DLD1 (cell line): ENCODE results near the gene SPTBN4.
"Not testable (repeated sequence)": the region's sequence is repeated elsewhere in the genome, so short reads cannot be mapped to it uniquely, and the experiment has no call there.

ENCODE experiments used
- in situ Hi-C: cut with HindIII; loops from 2 replicates; pipeline ENCODE4 v1.10.0; 2017; ENCODE audit warnings: low sequenced_read_pairs

The SPTBN4 gene

GRCh38 chr19:40466985-40467734 lies at the start of gene SPTBN4:
Gene SPTBN4, plus strand, starts transcription at chr19:40467001. Its CDS starts 5,621 bp downstream, at chr19:40472622.
- in situ Hi-C loops: no loop called here

GRCh38 chr19:40417643-40417981 lies 49.2 kb upstream of the SPTBN4 start:
- in situ Hi-C loops: no loop called here

GRCh38 chr19:40418040-40418439 lies 48.8 kb upstream of the SPTBN4 start:
- in situ Hi-C loops: no loop called here

- in situ Hi-C loops: no loop called here
These were observed 47.7 kb upstream of the SPTBN4 start for GRCh38 chr19:40419066-40419612.

GRCh38 chr19:40419780-40420179 lies 47.0 kb upstream of the SPTBN4 start:
- in situ Hi-C loops: no loop called here

- in situ Hi-C loops: no loop called here
These were observed 46.4 kb upstream of the SPTBN4 start for GRCh38 chr19:40420451-40420765.

GRCh38 chr19:40420766-40421765 lies 45.7 kb upstream of the SPTBN4 start:
- in situ Hi-C loops: no loop called here

GRCh38 chr19:40421993-40422747 lies 44.6 kb upstream of the SPTBN4 start:
- in situ Hi-C loops: no loop called here

- in situ Hi-C loops: no loop called here
These were observed 43.8 kb upstream of the SPTBN4 start for GRCh38 chr19:40422748-40423566.

GRCh38 chr19:40423938-40424337 lies 42.9 kb upstream of the SPTBN4 start:
- in situ Hi-C loops: no loop called here

GRCh38 chr19:40424637-40425449 lies 42.0 kb upstream of the SPTBN4 start:
- in situ Hi-C loops: no loop called here

- in situ Hi-C loops: no loop called here
These were observed 41.1 kb upstream of the SPTBN4 start, which contains the start of gene SERTAD1 for GRCh38 chr19:40425450-40426287. Gene SERTAD1, minus strand, starts transcription at chr19:40425992. Its CDS starts 2,446 bp downstream, at chr19:40423546.

GRCh38 chr19:40428197-40428596 lies 38.6 kb upstream of the SPTBN4 start:
- in situ Hi-C loops: not testable (repeated sequence)

- in situ Hi-C loops: not testable (repeated sequence)
These were observed 36.6 kb upstream of the SPTBN4 start for GRCh38 chr19:40430242-40430641.

- in situ Hi-C loops: no loop called here
These were observed 35.1 kb upstream of the SPTBN4 start for GRCh38 chr19:40431698-40432097.

GRCh38 chr19:40432760-40433159 lies 34.0 kb upstream of the SPTBN4 start:
- in situ Hi-C loops: not testable (repeated sequence)

- in situ Hi-C loops: no loop called here
These were observed 33.2 kb upstream of the SPTBN4 start for GRCh38 chr19:40433391-40434216.
